HG02759 (cell line): ENCODE measurements around the gene CLDN17.

Experiments
- ATAC-seq: cut with Tn5 transposase; IDR thresholded peaks from one replicate; pipeline ENCODE4 v1.9.1; 2021; ENCODE audit warnings: mild to moderate bottlenecking, moderate library complexity; ENCODE audit not compliant: unreplicated experiment

CLDN17 gene

GRCh38 chr21:30126576-30126975 is 40.0 kb downstream of the CLDN17 start:
- no peak for ATAC-seq

DNA sequence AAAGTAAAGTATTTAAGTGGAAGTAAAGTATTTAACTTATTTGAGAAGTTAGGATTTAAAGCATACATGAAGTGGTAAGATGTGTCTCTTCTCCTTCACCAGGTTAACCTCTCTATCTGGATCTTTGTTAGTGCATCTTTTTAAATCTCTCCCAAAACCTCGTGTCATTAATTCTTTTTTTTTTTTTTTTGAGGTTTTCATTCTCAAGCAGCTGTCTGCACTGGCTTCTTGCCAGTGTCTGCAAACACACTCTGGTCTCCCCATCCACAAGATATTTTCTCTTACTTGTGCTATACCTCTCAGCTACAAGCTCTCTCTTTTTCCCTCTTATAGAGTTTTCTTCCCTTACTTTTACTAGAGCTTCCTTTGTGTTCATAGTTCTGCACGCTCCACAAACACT is 49.0 kb downstream of the CLDN17 start:
- no peak for ATAC-seq

DNA sequence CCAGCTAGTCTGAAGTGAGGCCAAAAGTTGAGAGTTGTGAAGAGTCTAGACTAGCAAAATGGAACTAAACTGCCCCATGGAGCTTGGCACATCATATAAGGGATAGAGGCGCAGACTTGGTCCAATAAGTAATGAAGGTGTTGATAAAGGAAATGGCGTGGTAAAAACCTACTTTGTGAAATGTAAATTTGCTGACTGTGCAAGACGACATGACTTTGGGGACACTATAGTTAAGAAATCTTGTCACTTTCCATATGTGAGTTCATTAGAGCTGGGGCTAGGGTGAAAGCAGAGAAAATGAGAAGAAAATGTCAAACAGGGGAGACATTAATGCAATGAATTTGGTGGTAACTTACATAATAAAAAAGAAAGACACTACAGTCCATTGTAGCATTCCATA is 50.1 kb downstream of the CLDN17 start:
- ATAC-seq: no peak
